ENCODE data around the gene SEZ6L2. TPM values are rescaled to one million over a fixed set of nuclear protein-coding genes. Genes with fewer than 3 reads are reported as not detected.

SEZ6L2 gene
- total RNA-seq, 1 donor from 2014 or later: 10.7 TPM

- H3K27ac ChIP-seq: peak overlapping the region; percentile 24
- H3K27me3 ChIP-seq (ENCODE audit: low read depth): no peaks in the 10 kb centered on the region
- no peaks in the 10 kb centered on the region for H3K9me3 ChIP-seq
- no peak overlapping the region for H3K4me3 ChIP-seq
- H3K4me1 ChIP-seq: peaks cover 23% of the 10 kb centered on the region
- ATAC-seq: peak in 1 of 2 donors; percentile 27
- H3K36me3 ChIP-seq: peaks cover 77% of the 10 kb centered on the region
- DNase-seq: peak; percentile 69
- TF ChIP-seq CTCF (IDR thresholded peaks at IDR 0.05): no peak
- intact Hi-C loops (cut with DNase I): no loop called here
Observed at GRCh38 chr16:29845656-29846055, 53.7 kb downstream of the SEZ6L2 start.

- peak; percentile 73 for DNase-seq
- no peaks in the 10 kb centered on the region for H3K9me3 ChIP-seq
- no peaks in the 10 kb centered on the region for H3K27me3 ChIP-seq (ENCODE audit: low read depth)
- peak overlapping the region; percentile 36 for H3K27ac ChIP-seq
- ATAC-seq: peak; percentile 63 to 76
- intact Hi-C loops (cut with DNase I): no loop called here
- H3K4me1 ChIP-seq: peaks cover 23% of the 10 kb centered on the region
- no peak for TF ChIP-seq CTCF (IDR thresholded peaks at IDR 0.05)
- no peak overlapping the region for H3K4me3 ChIP-seq
- H3K36me3 ChIP-seq: peaks cover 86% of the 10 kb centered on the region
Observed at GRCh38 chr16:29844575-29845331, 54.6 kb downstream of the SEZ6L2 start.

- H3K36me3 ChIP-seq: peaks cover 94% of the 10 kb centered on the region
- peaks cover 17% of the 10 kb centered on the region for H3K4me1 ChIP-seq
Observed at GRCh38 chr16:29843931-29844330, 55.4 kb downstream of the SEZ6L2 start.

GRCh38 chr16:29842732-29843346 is 56.5 kb downstream of the SEZ6L2 start:
- H3K4me1 ChIP-seq: peaks cover 10% of the 10 kb centered on the region
- intact Hi-C loops (cut with DNase I): no loop called here
- ATAC-seq (no peak), DNase-seq (no peak)
- no peaks in the 10 kb centered on the region for H3K27me3 ChIP-seq (ENCODE audit: low read depth)
- no peak overlapping the region for H3K27ac ChIP-seq
- H3K36me3 ChIP-seq: peaks cover 97% of the 10 kb centered on the region
- no peak overlapping the region for H3K4me3 ChIP-seq
- H3K9me3 ChIP-seq: no peaks in the 10 kb centered on the region
- no peak for TF ChIP-seq CTCF (IDR thresholded peaks at IDR 0.05)

More at GRCh38 chr16:29843931-29844330, 55.4 kb downstream of the SEZ6L2 start:
- Histone ChIP-seq H3K9me3 (no peaks in the 10 kb centered on the region), H3K27ac (no peak overlapping the region), H3K27me3 (ENCODE audit: low read depth) (no peaks in the 10 kb centered on the region), H3K4me3 (no peak overlapping the region)
- intact Hi-C loops (cut with DNase I): no loop called here
- TF ChIP-seq CTCF (IDR thresholded peaks at IDR 0.05): no peak
- ATAC-seq (no peak), DNase-seq (no peak)

GRCh38 chr16:29841631-29842030 is 57.7 kb downstream of the SEZ6L2 start:
- intact Hi-C loops (cut with DNase I): no loop called here
- peaks cover 97% of the 10 kb centered on the region for H3K36me3 ChIP-seq
- no peak for DNase-seq

More at GRCh38 chr16:29841631-29842030, 57.7 kb downstream of the SEZ6L2 start:
- Histone ChIP-seq H3K4me3 (no peak overlapping the region), H3K27me3 (ENCODE audit: low read depth) (no peaks in the 10 kb centered on the region), H3K9me3 (no peaks in the 10 kb centered on the region), H3K27ac (no peak overlapping the region), H3K4me1 (peaks cover 10% of the 10 kb centered on the region)
- TF ChIP-seq CTCF (IDR thresholded peaks at IDR 0.05): no peak
- ATAC-seq: no peak

Measured in lower lobe of right lung (tissue), 2 donors.